Endothelial cell of coronary artery (primary cell): ENCODE data around the gene RAB11B. TPM values are rescaled to one million over a fixed set of nuclear protein-coding genes. Genes with fewer than 3 reads are reported as not detected.

Experiments
- total RNA-seq: library from RNA; depleted of rRNA; stranded (reverse); fragments of >200 nt; gene quantifications from 2 replicates; pipeline ENCODE4 v1.2.3, GENCODE V29; 2014

The RAB11B gene
- total RNA-seq: 60.2 and 82.3 TPM in 2 replicates

DNA sequence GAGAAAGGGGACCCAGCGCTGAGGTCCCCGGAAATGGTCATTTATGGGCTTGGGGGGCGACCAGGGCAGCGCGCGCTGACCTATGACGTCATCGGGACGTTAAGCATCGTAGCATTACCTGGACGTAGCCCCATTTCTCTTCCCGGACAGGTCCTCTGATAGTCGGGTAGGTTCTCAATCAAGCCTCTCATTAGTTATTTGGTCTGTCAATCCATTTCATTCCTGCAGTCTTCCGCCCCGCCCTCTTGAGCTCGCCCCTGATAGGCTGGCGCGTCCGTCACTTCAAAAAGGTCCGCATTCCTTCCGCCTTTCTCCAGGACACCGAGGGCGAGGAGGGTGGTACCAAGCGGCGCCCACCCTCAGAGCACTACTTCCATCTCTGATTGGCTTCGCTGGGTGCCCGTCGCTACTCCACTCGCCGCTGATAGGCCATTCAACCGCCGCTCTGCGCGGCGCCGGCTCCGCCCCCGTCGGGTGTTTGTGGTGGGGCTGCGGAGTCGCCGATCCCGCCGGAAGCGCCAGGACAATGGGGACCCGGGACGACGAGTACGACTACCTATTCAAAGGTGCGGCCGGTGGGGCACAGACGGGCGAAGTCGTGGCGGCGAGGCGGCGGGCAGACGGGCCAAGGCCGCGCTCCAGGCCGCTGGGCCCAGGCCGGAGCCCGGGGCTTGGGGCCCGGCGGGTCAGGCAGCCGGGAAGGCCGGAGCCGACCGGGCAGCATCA is at the start of gene RAB11B:
TSS of gene RAB11B (plus strand) at position 470 of the 726 bp plus-strand sequence. CDS start at position 527, 57 bp downstream.

DNA sequence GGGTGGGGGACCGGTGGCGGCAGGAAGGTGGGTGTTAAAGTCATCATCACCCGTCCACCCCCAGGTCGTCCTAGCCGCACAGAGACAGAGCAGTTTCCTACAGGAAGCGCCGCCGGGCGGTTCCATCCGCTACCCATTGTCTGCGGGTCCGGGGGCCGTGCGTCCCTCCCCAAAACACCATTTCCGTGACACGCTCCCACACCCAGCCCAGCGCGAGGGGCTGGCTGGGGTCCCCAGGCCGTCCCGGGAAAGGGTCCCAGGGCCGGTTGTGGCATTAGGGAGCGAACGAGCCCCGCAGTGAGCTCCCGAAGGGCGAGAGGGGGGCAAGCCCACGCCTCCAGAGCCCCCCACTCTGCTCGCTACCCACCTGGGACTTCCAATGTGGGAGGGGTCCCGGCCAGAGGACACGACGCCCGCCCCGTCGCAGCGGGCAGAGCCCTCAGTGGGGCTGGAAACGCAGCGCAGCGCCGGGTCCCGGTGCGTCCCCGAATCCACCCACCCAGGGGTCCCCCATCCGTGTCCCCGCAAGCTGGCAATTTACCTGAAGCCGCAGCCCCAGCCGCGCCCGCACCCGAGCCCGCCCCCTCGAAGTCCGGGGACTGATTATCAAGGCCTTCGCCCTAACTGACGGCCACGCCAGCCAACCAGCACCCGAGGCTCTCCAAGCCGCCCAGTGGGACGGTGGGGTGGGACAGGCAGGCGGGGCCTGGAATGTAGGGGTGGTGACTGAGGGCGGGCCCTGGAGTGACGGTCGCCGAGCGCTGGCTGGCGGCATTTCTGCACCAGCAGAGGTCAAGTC is 47.3 kb upstream of the RAB11B start, which contains the start of gene KANK3:
TSS of gene KANK3 (minus strand) at position 579 of the 799 bp plus-strand sequence. CDS start 5,434 bp downstream, outside the sequence.

DNA sequence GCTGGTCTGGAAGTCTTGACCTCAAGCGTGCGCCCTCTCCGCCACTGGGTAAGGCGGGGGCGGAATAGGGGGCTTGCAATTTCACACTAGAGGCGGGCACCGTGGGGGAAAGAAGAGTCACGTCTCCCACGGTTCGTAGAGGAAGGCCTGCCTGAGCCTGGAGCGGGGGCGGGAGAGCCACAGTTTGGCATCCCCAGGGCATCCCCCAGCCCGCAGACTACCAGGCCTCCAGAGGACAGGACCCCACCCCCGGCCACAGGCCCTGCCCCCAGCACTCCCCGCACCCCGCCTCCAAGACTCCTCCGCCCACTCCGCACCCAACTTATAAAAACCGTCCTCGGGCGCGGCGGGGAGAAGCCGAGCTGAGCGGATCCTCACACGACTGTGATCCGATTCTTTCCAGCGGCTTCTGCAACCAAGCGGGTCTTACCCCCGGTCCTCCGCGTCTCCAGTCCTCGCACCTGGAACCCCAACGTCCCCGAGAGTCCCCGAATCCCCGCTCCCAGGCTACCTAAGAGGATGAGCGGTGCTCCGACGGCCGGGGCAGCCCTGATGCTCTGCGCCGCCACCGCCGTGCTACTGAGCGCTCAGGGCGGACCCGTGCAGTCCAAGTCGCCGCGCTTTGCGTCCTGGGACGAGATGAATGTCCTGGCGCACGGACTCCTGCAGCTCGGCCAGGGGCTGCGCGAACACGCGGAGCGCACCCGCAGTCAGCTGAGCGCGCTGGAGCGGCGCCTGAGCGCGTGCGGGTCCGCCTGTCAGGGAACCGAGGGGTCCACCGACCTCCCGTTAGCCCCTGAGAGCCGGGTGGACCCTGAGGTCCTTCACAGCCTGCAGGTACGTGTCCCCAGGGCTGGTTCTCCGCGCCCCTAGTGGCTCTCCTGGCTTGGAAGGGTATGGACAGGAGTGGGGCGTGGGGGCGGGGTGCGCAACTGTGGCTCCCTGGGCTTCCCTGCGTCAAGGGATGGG is 26.1 kb upstream of the RAB11B start, which contains the start of gene ANGPTL4:
TSS of gene ANGPTL4 (plus strand) at position 353 of the 969 bp plus-strand sequence. CDS start at position 520, 167 bp downstream.

DNA sequence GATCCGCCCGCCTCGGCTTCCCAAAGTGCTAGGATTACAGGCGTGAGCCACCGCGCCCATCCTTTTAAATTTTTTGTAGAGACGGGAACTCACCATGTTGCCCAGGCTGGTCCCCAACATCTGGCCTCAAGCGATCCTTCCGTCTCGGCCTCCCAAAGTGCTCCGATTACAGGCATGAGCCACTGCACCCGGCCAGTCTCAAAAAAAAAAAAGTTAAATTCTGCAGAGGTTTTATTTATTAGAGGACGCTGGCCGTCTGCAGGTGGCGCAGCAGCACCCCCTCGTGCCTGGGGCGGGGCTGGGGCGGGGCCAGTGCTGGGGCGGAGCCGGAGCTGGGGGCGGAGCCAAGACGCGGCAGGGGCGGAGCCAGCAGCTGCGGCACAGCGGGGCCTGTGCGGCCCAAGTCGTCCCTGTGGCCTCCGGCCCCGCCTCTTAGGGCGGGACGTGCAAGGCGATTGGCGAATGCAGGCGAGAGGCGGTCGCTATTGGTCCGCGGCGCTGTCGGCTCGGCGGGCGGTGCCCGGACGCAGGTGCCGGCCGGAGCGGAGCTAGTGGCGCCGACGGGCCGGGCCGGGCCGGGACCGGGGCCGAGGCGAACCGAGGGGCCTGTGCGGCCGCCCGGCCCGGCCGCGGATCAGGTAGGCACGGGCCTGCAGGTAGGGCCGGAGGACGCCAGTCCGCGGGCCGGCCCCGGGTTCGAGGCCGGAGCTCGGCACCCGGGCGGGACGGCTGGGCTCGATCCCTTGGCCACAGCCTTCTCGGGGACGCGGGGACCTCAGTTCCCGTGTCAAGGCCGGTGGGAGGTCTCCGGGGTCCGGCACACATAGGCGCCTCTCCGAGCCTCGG is 22.8 kb downstream of the RAB11B start, which contains the start of gene MARCHF2:
TSS of gene MARCHF2 (plus strand) at position 523 of the 846 bp plus-strand sequence. CDS start 8,536 bp downstream, outside the sequence.

DNA sequence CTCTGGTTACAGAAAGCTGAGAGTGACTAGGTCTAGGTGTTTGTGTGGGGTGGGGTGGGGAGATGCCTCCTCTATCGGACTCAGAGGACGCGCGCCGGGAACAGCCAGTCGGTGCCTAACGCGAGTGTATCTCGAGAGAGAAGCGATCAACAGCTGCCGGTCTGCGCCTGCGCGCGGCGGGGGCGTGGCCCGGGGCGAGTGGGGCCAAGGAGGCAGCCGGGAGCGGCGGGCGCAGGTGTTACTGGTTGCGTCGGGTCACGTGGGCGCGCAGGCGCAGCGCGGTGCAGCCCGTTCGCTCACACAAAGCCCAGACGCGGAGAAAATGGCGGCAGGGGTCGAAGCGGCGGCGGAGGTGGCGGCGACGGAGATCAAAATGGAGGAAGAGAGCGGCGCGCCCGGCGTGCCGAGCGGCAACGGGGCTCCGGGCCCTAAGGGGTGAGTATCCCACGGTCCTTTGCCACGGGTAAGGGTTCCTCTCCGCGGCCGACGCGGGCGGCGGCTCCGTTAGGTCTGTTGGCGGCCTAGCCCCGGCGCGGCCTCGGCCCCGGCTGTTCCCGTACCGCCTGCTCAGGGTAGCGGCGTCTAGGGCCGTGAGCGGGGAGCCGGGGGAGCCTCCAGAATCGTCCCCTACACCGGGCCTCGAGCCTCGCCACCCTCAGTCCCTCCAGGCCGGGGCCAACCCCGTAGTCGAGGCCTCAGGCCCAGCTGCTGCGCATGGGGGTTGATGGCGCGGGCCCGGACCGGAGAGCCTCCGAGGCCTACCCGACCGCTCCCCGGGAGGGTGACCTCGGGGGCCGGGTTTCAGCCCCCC is 54.7 kb downstream of the RAB11B start, which contains the start of gene HNRNPM:
TSS of gene HNRNPM (plus strand) at position 299 of the 811 bp plus-strand sequence. CDS start at position 323, 24 bp downstream.

Other genes with a start within 250 kb of the RAB11B start
- not detected in 2 replicates for gene FBN3, start 240.8 kb upstream of the RAB11B start, total RNA-seq
- 1.8 and 2.5 TPM in 2 replicates for gene CERS4, start 181.0 kb upstream of the RAB11B start, total RNA-seq
- gene CD320, start 82.0 kb upstream of the RAB11B start, total RNA-seq: 28.0 and 31.7 TPM in 2 replicates
- gene NDUFA7, start 69.0 kb upstream of the RAB11B start, total RNA-seq: 30.6 and 37.2 TPM in 2 replicates
- 625 and 752 TPM in 2 replicates for gene RPS28, start 68.9 kb upstream of the RAB11B start, total RNA-seq
- 19.3 and 35.2 TPM in 2 replicates for gene KANK3, start 47.1 kb upstream of the RAB11B start, total RNA-seq
- 21.4 and 262 TPM in 2 replicates for gene ANGPTL4, start 26.2 kb upstream of the RAB11B start, total RNA-seq
- 89.6 and 160 TPM in 2 replicates for gene MARCHF2, start 22.9 kb downstream of the RAB11B start, total RNA-seq
- 79.4 and 116 TPM in 2 replicates for gene HNRNPM, start 54.6 kb downstream of the RAB11B start, total RNA-seq
- not detected in 2 replicates for gene PRAM1, start 112.3 kb downstream of the RAB11B start, total RNA-seq
- 2.7 and 5.9 TPM in 2 replicates for gene ZNF414, start 123.8 kb downstream of the RAB11B start, total RNA-seq
- 0.09 and 0.28 TPM in 2 replicates for gene MYO1F, start 187.1 kb downstream of the RAB11B start, total RNA-seq
- 2.2 and 11.6 TPM in 2 replicates for gene ADAMTS10, start 220.4 kb downstream of the RAB11B start, total RNA-seq
- not detected in 2 replicates for gene NFILZ, start 240.3 kb downstream of the RAB11B start, total RNA-seq